B cell (primary cell): Measurements from ENCODE around the gene SIDT2. TPM values are rescaled to one million over a fixed set of nuclear protein-coding genes. Genes with fewer than 3 reads are reported as not detected.

Source experiments
- ATAC-seq: fragments of 200-7000 bp; cut with Tn5 transposase; one replicate; pipeline ENCODE4 v1.10.0; 2021; ENCODE audit warnings: low read depth, mild to moderate bottlenecking, moderate number of reproducible peaks, moderate library complexity
- CTCF ChIA-PET: fragments of 350-600 bp; sonication (Branson Sonifier 250); formaldehyde crosslinking; loops from one replicate; lab custom pipeline; 2021; ENCODE audit warnings: antibody characterized with exemption, inconsistent platforms; lab: Charles Lee
- POLR2A ChIA-PET: fragments of 350-600 bp; sonication (Branson Sonifier 250); formaldehyde crosslinking; loops from one replicate; lab custom pipeline; 2021; ENCODE audit warnings: antibody characterized with exemption; lab: Charles Lee
- DNase-seq: peaks from one replicate; pipeline ENCODE4 v3.0.0; 2013
- H2AFZ ChIP-seq: 2 replicates; pipeline ENCODE4 v1.6.1; 2012; ENCODE audit warnings: mild to moderate bottlenecking, low read depth, low read length; ENCODE audit not compliant: insufficient read depth, poor library complexity, severe bottlenecking
- H3K27ac ChIP-seq, 2 donors: 1 replicate in 1 of 2; 2 replicates in 1 of 2; pipeline ENCODE4 v1.5.1; 2012 to 2013; ENCODE audit warnings: low read length in 2 of 2, mild to moderate bottlenecking in 2 of 2, moderate library complexity in 1 of 2
- H3K27me3 ChIP-seq, 4 experiments: fragments of 200-600 bp in 1 of 4; sonication (generic) in 1 of 4; replicated peaks in 1 of 4; 1 replicate in 2 of 4; 2 replicates in 2 of 4; pipeline versions ENCODE4 v1.6.1 to v1.7.0; 2013 to 2016; ENCODE audit warnings: low read length in 3 of 4, mild to moderate bottlenecking in 2 of 4, mixed read lengths in 1 of 4, moderate library complexity in 1 of 4; ENCODE audit not compliant: insufficient read depth in 4 of 4, control insufficient read depth in 3 of 4; ENCODE audit errors: control extremely low read depth in 1 of 4
- H3K36me3 ChIP-seq, 2 experiments: replicated peaks in 1 of 2; 1 replicate in 1 of 2; 2 replicates in 1 of 2; pipeline versions ENCODE4 v1.6.1 to v1.7.1; 2013; ENCODE audit warnings: low read length in 1 of 2; ENCODE audit not compliant: insufficient read depth in 2 of 2, control insufficient read depth in 1 of 2; ENCODE audit errors: control extremely low read depth in 1 of 2, extremely low read depth in 1 of 2
- H3K4me1 ChIP-seq, 2 donors: fragments of 200-600 bp in 1 of 2; sonication (generic) in 1 of 2; 1 replicate in 1 of 2; 2 replicates in 1 of 2; pipeline versions ENCODE4 v1.5.1 to v1.6.1; 2013 to 2017; ENCODE audit warnings: low read length in 2 of 2; ENCODE audit not compliant: control insufficient read depth in 2 of 2, insufficient read depth in 2 of 2
- H3K4me2 ChIP-seq: replicated peaks from 2 replicates; pipeline ENCODE3; 2012; ENCODE audit warnings: mild to moderate bottlenecking, low read depth, low read length; ENCODE audit not compliant: poor library complexity, severe bottlenecking
- H3K4me3 ChIP-seq, 5 experiments: fragments of 200-600 bp in 1 of 5; sonication (generic) in 1 of 5; 1 replicate in 3 of 5; 2 replicates in 2 of 5; pipeline versions ENCODE4 v1.5.1 to v1.7.0; 2011 to 2016; ENCODE audit warnings: low read length in 4 of 5, mild to moderate bottlenecking in 4 of 5, low read depth in 2 of 5, control low read depth in 1 of 5, moderate library complexity in 1 of 5; ENCODE audit not compliant: insufficient read depth in 1 of 5; ENCODE audit errors: control extremely low read depth in 1 of 5, extremely low read depth in 1 of 5
- H3K79me2 ChIP-seq: fragments of 200-600 bp; sonication (generic); one replicate; pipeline ENCODE4 v1.6.0; 2016; ENCODE audit warnings: low read length; ENCODE audit not compliant: control insufficient read depth, insufficient read depth
- H3K9ac ChIP-seq: fragments of 200-600 bp; sonication (generic); 2 replicates; pipeline ENCODE4 v1.6.1; 2017; ENCODE audit warnings: mild to moderate bottlenecking, low read length, moderate library complexity
- H3K9me3 ChIP-seq, 3 donors: one replicate each; pipeline versions ENCODE4 v1.6.1 to v1.7.1; 2013; ENCODE audit warnings: low read length in 2 of 3; ENCODE audit not compliant: control insufficient read depth in 2 of 3, insufficient read depth in 1 of 3; ENCODE audit errors: control extremely low read depth in 1 of 3
- H4K20me1 ChIP-seq: 2 replicates; pipeline ENCODE4 v1.6.0; 2012; ENCODE audit warnings: mild to moderate bottlenecking, low read length; ENCODE audit not compliant: insufficient read depth, control insufficient read depth, poor library complexity, severe bottlenecking
- H3K27ac Mint-ChIP-seq: one replicate; pipeline ENCODE4 v1.8.0; 2021; ENCODE audit warnings: mixed read lengths
- H3K27me3 Mint-ChIP-seq: one replicate; pipeline ENCODE4 v1.8.0; 2021; ENCODE audit warnings: mixed read lengths
- H3K4me1 Mint-ChIP-seq: one replicate; pipeline ENCODE4 v1.8.0; 2021; ENCODE audit warnings: mixed read lengths
- H3K4me3 Mint-ChIP-seq: one replicate; pipeline ENCODE4 v1.8.0; 2021; ENCODE audit warnings: mixed read lengths
- H3K9me3 Mint-ChIP-seq: one replicate; pipeline ENCODE4 v1.8.0; 2022; ENCODE audit warnings: mixed read lengths; ENCODE audit not compliant: insufficient read depth
- EZH2 ChIP-seq: IDR thresholded peaks from 2 replicates; pipeline ENCODE4 v1.6.1; 2012; ENCODE audit warnings: borderline replicate concordance, low read depth, mild to moderate bottlenecking, moderate library complexity, low read length; ENCODE audit not compliant: insufficient read depth, poor library complexity, severe bottlenecking
- WGBS: methylation state at CpG from one replicate; pipeline ENCODE4 v1.1.5; 2013; ENCODE audit warnings: missing lambda C conversion rate; ENCODE audit not compliant: insufficient coverage; 5-methylcytosine and 5-hydroxymethylcytosine counted together
- intact Hi-C: fragments of 100-400 bp; cut with micrococcal nuclease; formaldehyde crosslinking; loops from one replicate; pipeline ENCODE4 v1.10.0; 2022
- polyA plus RNA-seq: library from polyadenylated mRNA; depleted of rRNA; stranded (reverse); fragments of >200 nt; gene quantifications from 2 replicates; pipeline ENCODE4 v1.2.3, GENCODE V29; 2012
- total RNA-seq, 2 donors: library from RNA; stranded (reverse); fragments of 120-200 nt in 1 of 2; gene quantifications; 1 replicate in 1 of 2; 2 replicates in 1 of 2; pipeline versions ENCODE4 v1.2.3 to v1.2.4, GENCODE V29; 2013 to 2022
- TF ChIP-seq, protein P1 (sequence below): fragments of 200-600 bp; IDR thresholded peaks from one replicate; pipeline ENCODE4 v1.8.0; 2022; ENCODE audit warnings: antibody characterized with exemption, mild to moderate bottlenecking

The SIDT2 gene
- total and polyA plus RNA-seq, 2 donors (not counting 1 experiment from before 2014, with no cell fraction given) = 78.9 to 241 TPM

DNA sequence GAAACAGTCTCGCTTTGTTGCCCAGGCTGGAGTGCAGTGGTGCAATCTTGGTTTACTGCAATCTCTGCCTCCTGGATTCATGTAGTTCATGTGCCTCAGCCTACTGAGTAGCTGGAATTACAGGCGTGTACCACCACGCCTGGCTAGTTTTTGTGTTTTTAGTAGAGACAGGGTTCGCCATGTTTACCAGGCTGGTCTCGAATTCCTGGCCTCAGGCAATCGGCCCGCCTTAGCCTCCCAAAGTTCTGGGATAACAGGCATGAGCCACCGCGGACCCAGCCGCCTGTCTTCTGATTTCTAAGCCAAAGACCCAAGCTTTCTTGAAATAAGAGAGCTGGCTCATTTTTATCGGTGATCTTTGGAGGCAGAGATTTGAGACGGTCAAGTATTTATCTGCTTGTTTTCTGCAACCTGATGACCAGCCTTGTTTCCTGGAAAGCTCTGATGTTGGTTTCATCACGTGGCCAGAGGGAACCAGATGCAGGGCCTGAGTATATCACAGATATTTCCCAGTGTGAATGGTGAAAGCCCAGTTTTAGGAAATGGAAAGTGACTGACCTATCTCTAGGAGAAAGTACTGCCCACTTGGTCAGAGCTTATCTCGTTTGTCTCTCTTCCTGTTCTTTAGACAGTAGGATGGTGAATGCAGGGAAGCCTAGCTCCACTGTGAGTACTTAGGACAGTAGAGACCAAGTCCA is 5.7 kb upstream of the SIDT2 start:
- ATAC-seq (no peak), DNase-seq (no peak)
- no peak overlapping the region for H2AFZ ChIP-seq
- no peaks in the 10 kb centered on the region for H4K20me1 ChIP-seq
- no peak overlapping the region for H3K4me3 Mint-ChIP-seq
- no peak overlapping the region for H3K27ac Mint-ChIP-seq
- intact Hi-C loops = no loop called here
- H3K4me2 ChIP-seq = no peak overlapping the region
- no peak overlapping the region for H3K4me3 ChIP-seq
- POLR2A ChIA-PET = interaction anchor here (0.9 kb wide), 1 partner anchor 27 kb away, joined by 4 read pairs; no protein-coding TSS in a partner anchor
- peaks cover 4% of the 10 kb centered on the region for H3K4me1 Mint-ChIP-seq
- no peaks in the 10 kb centered on the region for H3K9me3 Mint-ChIP-seq
- WGBS = 96% methylated on average over 14 of the region's 14 CpGs
- peaks cover 0 to 27% of the 10 kb centered on the region in 2 experiments for H3K36me3 ChIP-seq
- H3K27me3 ChIP-seq = no peaks in the 10 kb centered on the region
- H3K27ac ChIP-seq = peak overlapping the region in 1 of 2 donors; percentile 40
- CTCF ChIA-PET = interaction anchor here (0.8 to 14.8 kb wide), 9 partner anchors 9 to 293 kb away, joined by 3 to 309 read pairs (median 4); partner anchors contain the start of genes PCSK7 and RNF214
- TF ChIP-seq, protein P1, sequence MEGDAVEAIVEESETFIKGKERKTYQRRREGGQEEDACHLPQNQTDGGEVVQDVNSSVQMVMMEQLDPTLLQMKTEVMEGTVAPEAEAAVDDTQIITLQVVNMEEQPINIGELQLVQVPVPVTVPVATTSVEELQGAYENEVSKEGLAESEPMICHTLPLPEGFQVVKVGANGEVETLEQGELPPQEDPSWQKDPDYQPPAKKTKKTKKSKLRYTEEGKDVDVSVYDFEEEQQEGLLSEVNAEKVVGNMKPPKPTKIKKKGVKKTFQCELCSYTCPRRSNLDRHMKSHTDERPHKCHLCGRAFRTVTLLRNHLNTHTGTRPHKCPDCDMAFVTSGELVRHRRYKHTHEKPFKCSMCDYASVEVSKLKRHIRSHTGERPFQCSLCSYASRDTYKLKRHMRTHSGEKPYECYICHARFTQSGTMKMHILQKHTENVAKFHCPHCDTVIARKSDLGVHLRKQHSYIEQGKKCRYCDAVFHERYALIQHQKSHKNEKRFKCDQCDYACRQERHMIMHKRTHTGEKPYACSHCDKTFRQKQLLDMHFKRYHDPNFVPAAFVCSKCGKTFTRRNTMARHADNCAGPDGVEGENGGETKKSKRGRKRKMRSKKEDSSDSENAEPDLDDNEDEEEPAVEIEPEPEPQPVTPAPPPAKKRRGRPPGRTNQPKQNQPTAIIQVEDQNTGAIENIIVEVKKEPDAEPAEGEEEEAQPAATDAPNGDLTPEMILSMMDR = no peak
- TF ChIP-seq EZH2 = no peak
- H3K79me2 ChIP-seq = no peaks in the 10 kb centered on the region
- no peaks in the 10 kb centered on the region for H3K9me3 ChIP-seq
- no peak overlapping the region for H3K9ac ChIP-seq
- H3K27me3 Mint-ChIP-seq = no peaks in the 10 kb centered on the region
- H3K4me1 ChIP-seq = peaks cover 0 to 3% of the 10 kb centered on the region in 2 donors

DNA sequence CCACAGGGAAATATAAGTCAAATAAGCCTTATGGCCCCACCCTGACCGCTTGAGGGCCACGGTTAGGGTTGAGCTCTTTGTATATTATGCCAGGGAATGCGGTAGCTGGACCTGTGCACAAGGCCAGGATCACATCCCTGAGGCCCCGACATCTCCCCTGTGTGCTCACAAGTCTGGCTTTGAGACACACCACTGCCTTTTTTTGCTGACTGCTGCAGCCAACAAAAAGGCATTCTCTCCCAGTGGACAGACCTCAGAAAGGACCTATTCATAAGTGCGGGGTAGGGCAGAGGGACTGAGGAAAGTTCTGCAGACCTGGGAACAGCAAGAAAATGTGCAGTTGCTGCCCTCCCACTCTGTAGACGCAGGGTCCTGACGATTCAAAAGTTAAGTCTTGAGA is 3.4 kb upstream of the SIDT2 start:
- H3K4me2 ChIP-seq = no peak overlapping the region
- no peaks in the 10 kb centered on the region for H3K27me3 Mint-ChIP-seq

More for the DNA sequence above, 3.4 kb upstream of the SIDT2 start:
- H3K79me2 ChIP-seq = peaks cover 9% of the 10 kb centered on the region
- ATAC-seq = no peak
- H3K9me3 Mint-ChIP-seq = no peaks in the 10 kb centered on the region
- ChIA-PET CTCF (interaction anchor here (0.6 to 14.8 kb wide), 4 partner anchors 9 to 70 kb away, joined by 3 to 309 read pairs (median 4); partner anchors contain the start of genes PCSK7 and RNF214), POLR2A (interaction anchor here (1.2 kb wide), 1 partner anchor 52 kb away, joined by 3 read pairs; no protein-coding TSS in a partner anchor)
- DNase-seq = no peak
- intact Hi-C loops = no loop called here
- peak overlapping the region in 1 of 2 donors; percentile 16 for H3K27ac ChIP-seq
- H3K9me3 ChIP-seq = no peaks in the 10 kb centered on the region
- H3K4me3 ChIP-seq = no peak overlapping the region
- H4K20me1 ChIP-seq = no peaks in the 10 kb centered on the region
- no peak overlapping the region for H3K4me3 Mint-ChIP-seq
- no peaks in the 10 kb centered on the region for H3K27me3 ChIP-seq
- no peak for TF ChIP-seq EZH2
- TF ChIP-seq, protein P1 = no peak
- no peak overlapping the region for H3K27ac Mint-ChIP-seq
- peaks cover 19% of the 10 kb centered on the region for H3K4me1 Mint-ChIP-seq
- H3K4me1 ChIP-seq = peaks cover 11 to 17% of the 10 kb centered on the region in 2 donors
- peaks cover 0 to 12% of the 10 kb centered on the region in 2 experiments for H3K36me3 ChIP-seq
- H3K9ac ChIP-seq = no peak overlapping the region
- no peak overlapping the region for H2AFZ ChIP-seq
- 92% methylated on average over 7 of the region's 7 CpGs for WGBS
